HG03103 (cell line): Measurements from ENCODE around the gene SIL1.
A peak's percentile ranks its signal among the peaks of the same experiment; 100 is the strongest.

ENCODE experiments used
- ATAC-seq: cut with Tn5 transposase; IDR thresholded peaks from one replicate; pipeline ENCODE4 v1.9.1; 2021; ENCODE audit warnings: low read depth; ENCODE audit not compliant: unreplicated experiment

SIL1 gene

DNA sequence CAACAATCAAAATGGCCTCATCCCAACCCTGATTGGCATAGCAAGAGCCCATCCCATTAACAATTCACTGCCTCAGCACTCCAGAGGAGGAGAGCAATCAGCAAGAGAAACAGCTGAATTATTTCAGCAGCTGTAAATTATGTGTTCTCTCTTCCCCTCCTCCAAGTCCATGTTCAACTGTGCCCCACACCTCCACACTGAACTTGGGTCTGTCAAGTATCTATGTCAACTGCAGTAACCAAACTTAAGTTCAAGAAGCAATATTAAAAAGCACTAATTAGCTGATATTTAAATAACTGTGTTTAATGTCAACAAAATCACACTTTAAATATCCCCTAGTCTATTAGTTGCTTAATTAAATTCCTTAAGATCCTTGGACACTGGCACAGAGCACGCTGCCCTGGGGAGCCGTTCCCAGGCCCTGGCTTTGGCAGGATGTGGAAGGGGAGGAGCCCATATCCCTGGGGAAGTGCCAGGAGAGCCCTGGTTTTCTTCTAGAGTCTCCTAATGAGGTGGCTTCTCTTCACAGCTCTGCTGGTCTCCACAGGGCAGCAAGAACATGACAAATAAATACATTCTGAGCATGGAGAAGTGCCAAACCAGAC lies 50.6 kb downstream of the SIL1 start:
- no peak for ATAC-seq

DNA sequence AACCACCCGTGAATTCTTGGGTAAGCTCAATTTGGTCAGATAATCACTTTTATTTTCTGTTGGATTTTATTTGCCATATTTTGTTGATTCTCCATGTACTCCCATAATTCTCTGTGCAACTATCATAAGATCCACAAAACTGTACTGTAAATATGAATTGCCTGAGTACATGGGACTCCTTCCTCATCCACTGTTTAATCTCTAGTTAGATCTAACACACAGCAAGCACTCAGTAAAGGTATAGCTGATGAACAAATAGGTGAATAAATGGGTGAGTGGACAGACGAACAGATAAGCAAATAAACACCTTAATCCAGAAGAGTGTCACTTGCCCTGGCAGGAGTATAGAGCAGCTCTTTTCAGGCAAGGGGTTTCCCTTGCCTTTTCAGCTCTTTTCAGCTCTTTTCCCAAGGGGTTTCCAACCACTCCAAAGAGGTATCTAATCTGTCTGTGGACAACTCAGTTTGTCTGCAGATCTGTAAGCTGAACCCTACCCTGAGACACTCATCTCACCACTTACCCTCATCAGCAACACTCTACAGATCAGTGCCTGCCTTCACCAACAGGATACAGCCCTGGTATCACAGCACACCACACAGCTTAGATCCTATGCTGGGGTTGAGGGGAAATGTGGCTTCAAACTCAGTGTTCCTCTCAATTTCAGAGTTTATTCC lies 51.2 kb downstream of the SIL1 start:
- peak; percentile 56 for ATAC-seq

DNA sequence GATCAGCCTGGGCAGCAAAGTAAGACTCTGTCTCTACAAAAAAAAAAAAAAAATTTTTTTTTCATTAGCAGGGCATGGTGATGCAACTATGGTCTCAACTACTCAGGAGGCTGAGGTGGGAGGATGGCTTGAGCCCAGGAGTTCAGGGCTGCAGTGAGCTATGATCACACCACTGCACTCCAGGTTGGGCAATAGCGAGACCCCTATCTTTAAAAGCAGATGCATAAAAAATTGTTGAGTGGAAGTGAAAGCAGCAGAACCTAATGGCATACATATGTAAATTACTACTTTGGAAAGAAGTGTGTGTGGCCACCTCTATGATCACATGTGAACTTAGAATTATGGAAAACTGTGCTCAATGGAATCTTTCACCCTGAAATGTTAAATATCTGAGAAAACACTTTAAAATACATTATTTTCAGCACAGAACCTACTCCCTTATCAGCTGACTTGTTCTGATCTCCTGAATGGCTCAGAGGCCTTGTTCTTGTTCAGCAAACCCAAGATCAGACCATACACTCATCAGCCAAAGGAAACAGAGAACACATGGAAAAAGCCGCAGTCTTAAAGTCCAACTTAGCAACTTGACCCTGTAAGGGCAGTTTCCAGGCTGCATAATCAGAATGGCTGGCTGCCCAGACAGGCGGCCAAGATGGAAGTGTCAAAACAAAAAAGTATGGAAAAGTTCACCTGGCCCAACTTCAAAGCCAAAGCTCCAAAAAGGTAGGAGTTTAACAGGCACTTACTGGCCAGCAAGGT lies 56.5 kb downstream of the SIL1 start:
- no peak for ATAC-seq

DNA sequence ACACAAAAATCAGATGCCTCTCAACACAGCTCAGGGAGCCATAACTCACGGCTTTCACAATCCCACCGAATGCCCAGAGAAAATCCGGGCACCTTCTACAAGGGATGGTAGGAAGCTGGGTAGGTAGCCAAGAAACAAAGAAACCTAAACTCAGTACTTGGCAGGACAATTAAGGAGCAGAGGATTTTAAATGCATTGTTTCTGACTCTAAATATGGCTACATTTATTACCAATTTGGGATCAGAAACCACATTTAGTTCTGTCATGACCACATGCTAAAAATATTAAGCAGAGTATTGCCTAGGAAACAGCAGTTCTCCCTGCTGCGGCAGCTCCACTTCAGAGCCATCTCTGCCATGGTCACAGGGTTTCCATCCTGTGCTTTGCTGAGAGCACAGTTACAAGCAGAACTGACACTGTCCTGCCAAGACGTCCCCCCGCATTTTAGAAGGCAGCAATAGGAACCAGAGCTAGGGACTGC lies 57.5 kb downstream of the SIL1 start:
- no peak for ATAC-seq

DNA sequence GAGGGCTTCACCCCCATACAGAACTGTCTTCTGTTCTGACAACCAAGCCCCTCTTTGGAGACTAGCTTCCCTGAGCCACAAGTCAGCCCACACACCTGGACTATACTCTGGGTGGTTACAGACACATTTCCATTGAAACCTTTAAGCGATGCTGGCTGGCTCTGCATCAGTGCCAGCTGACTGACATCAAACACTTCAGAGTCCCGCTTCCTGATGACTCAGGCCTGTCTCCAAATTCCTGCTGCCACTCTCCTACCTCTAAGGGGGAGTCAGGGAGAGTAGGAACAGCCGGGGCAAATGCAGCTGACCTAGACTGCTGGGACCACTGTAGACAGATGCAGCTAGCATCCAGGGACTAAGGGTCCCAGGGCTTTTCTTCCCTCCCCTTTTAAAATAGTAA lies 59.4 kb downstream of the SIL1 start:
- ATAC-seq = no peak

DNA sequence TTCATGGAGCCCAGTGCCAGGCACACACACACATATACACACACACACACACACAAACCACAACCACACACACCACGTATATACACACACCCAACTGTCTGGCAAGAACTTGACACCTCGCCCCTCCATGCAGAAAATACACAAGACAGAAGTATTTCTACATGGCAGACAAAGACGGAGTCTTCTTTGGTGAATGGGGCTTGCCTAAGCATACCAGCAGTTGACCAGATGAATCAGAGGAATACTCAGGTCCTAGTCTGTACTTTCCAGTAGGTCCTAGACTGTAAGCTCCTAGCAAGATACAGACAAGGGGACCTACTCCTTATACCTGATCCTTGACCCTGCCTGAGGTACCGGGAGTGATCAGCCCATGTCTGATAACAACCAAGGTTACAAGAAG lies 60.1 kb downstream of the SIL1 start:
- ATAC-seq = no peak

DNA sequence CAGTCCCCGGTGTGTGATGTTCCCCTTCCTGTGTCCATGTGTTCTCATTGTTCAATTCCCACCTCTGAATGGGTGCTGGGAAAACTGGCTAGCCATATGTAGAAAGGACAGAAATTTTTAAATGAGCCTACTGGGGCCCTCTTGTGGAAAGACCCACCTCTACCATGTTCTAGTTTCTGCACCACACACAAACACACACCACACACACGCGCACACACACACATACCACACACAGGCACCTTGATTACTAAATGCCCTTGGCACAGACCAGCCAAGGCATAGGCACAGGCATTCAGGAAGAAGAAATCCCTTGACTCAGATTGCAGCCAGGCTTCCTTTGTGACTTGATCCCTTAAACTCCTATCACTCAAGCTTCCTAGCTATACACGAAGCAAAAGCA lies 60.5 kb downstream of the SIL1 start:
- ATAC-seq = no peak

DNA sequence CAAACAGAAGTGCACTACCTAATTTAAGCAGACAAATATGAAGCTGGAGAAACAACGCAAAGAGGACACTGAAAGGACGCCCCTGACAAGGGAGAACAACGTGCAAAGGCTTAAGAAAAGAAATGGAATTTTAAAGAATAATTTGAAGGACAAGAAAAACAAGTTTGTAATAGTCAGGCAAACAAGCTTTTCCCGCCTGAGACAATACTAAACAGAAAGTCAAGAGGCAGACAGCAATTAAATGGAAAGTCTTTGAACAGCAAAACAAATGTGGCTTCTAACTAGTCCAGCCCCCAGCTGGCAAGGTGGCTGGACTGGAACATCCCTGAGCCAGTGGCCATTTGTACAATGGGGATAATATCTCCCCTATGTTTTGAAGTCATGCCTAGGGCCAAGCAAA lies 63.3 kb downstream of the SIL1 start:
- no peak for ATAC-seq

DNA sequence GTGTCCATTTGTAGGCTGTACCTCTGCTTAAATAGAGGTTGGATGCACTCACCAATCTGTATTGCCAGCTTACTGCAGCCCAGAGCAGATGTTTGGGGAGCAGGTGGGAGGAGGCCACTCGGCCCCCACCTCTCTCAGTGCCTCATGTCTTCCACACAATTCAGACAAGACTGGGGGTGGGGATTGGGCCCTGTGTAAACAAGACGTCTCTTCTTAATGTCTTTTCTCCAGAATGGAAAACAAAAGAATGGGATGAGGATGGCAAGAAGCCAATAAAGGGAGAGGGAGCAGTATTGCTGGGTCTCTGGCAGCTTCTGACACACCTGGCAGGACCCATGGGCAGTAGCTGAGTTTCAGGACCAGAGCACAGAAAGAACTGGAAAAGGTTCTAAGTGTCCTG lies 64.9 kb downstream of the SIL1 start:
- no peak for ATAC-seq

DNA sequence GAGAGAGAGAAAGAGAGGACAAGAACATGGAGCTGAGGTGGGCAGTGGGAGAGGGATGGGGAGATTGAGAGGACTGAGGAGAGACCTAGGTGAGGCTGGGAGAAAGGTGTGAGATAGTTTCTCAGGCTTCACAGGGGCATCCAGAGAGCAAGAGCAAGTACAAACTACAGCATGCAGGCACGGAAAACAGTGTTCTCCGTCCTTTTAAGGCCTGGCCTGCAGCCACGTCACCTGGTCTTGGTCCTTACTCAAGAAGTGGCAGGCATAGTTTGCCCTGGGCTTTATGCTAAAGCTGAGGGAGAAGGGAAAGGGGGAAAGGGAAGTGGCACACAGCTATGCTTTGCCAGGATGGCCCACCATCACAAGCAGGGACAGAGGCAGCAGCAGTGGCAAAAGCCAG lies 65.7 kb downstream of the SIL1 start:
- ATAC-seq = no peak

DNA sequence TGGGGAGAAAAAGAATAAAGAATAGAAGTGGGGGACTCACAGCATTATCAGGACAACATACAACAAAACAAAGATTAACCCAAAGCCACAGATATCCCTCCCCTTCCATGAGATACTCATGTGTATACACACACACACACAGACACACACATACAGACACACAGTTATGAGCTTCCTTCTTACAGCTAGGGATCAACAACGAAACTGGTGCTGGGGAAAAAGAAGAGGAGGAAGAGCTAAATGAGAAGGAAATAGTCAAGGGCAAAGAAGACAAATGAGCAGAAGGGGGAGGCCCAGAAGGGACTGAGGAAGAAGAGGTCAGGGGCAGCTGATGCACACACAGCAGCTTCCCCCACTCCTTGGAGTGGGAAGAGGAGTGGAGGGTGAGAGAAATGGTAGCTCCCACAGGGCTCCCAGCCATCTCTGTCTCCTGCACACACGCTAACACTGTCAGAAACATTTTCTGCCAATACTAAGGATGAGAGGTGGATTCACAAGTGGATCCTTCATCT lies 66.2 kb downstream of the SIL1 start:
- ATAC-seq = no peak

DNA sequence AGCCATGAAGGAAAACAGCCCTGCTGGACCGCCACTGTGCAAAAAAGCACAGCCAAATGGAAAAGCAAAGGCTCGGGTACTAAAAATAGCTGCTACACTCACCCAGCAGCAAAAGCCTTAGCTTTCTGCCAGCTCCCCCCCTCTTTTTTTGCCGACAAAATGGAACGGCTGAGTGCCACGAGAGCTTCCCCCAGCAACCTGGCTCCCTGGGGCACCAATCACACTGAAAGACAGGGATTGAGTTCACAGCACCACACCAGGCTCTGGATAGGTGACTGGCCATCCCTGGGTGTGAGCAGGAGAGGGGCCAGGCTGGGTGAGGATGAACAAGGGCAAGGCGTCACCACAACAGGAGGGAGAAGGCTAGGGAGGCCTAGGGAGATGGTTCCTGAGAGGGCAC lies 66.7 kb downstream of the SIL1 start:
- no peak for ATAC-seq

DNA sequence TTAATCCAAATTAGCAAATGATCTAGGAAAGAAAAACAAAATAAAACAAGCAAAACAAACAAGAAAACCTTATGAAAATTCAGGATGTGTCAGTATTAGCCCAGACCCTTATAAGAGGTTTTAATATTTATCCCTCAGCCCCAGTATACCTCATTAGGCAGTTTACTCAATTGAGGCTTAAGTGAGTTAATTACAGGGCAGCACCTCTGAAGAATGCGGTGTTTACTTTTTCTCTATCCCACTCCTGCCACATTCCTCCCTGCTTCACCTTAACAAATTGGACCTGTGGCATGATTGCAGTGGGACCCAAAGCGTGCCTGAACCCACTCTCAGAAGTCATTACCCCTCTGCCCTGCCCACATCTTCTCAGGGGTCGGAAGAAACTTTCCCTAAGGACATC lies 67.1 kb downstream of the SIL1 start:
- ATAC-seq = no peak

DNA sequence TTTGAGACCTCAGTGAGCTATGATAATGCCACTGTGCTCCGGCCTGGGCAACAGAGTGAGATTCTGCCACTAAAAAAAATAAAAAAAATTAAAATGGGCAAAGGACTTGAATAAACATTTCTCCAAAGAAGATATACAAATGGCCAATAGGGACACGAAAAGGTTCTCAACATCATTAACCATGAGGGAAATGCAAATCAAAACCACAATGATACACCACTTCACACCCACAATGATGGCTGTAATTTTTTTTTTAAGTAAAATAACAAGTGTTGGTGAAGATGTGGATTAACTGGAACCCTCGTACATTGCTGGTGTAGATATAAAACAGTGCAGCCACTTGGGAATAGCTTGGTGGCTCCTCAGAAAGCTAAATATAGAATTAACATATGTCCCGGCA lies 68.0 kb downstream of the SIL1 start:
- no peak for ATAC-seq

DNA sequence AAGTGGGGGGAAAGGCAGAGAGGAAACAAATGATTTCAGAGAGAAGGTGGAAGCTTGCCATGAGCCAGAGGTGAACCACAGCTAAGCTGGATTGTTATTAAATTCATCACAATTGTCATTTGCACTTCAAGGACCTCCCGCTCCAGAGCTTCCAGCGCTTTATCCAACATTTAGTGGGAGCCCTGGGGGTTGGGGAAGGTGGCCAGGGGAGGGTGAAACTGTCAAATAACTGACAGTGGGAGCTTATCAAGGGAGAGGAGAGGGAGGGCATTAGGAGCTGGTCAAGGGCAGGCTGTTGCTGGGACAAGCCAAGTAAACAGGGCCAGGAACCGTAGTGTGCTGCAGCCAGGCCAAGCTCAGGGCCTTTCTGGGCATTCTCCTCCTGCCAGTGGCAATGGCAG lies 71.5 kb downstream of the SIL1 start:
- ATAC-seq = no peak

DNA sequence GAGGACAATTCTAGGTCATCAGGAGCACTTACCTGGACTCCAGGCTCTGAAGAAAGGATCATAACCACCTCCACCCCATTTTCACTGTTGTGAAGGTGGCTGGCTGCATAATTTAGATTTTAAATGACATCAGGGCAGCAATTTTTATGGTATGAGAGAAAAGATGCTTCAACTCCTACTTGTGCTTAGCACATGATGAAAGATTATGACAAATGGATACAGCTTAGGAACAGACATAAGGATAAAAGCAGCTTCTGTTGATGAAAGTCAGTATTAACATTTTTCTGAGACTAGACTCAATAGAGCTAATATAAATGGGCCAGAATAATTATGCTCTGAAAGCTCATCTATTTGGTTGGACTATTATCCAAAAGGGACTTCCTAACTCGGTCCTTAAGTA lies 72.2 kb downstream of the SIL1 start:
- no peak for ATAC-seq

DNA sequence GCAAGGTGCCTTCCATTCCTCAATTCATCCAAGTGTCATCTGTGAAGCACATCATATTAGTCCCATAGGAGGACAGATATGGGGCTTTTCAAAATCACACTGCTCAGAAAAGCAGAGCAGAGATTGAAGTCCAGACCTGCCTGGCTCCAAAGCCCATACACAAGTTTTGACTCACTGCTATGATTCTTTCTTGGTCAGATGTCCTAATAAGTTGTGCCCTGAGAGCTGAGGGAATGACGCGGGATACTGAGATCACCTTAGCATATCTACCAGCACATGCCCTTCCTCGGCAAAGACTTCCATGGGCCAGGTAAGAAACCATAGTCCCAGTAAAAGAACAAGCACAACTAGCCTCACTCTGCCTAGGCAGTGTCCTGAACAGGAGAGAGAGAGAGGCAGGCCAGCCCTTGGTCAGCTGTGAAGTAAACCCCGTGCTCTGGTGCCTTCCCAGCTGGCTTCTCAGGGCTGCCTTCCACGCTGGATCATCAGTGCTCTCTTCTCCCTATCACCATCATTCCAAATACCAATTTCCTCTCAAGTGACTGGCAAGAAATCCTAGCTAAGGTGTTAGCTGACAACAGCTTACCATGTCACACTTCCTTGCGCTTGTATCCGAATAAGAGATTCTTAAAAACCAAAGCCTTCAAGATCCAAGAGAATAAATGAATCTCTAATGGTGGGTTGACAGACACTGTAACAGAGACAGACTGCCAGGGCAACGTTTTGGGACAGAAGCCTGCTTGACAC lies 73.2 kb downstream of the SIL1 start:
- no peak for ATAC-seq

DNA sequence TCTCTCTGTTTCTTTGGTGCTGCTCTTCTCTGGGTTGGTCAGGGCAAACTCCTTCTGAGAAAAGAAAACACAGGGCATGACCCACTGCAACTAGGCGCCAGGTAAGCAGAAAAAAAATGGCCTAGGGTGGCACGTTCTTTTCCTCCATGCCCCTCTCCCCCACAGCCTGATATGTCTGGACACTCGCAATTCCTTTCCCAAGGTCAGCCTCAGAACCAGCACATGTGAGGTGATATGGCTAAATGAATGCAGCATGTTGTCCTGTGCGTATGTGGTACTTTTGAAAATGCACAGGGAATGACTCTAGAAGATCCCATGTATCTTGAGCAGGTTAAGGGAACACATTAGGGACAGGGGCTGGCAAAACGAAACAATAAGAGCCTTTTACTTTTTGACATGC lies 77.0 kb downstream of the SIL1 start:
- ATAC-seq = no peak

DNA sequence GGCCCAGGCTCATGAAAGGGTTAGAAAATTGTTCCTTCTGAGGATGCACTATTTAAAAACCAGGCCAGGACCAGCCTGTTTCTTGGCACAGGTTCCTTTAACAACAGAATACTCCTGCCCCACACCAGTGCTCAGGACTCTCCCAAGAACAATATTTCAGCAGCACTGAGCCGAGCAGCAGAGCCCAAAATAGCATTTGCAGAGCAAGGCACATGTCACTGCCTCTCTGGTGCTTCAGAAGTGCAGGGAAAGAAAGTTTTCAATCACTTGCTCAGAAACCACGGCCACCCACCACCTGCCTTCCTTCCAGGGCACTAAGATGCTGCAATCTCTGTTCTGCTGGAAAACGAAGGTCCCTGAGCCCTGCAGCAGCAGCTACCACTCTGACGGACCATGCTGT lies 77.6 kb downstream of the SIL1 start:
- ATAC-seq = no peak

DNA sequence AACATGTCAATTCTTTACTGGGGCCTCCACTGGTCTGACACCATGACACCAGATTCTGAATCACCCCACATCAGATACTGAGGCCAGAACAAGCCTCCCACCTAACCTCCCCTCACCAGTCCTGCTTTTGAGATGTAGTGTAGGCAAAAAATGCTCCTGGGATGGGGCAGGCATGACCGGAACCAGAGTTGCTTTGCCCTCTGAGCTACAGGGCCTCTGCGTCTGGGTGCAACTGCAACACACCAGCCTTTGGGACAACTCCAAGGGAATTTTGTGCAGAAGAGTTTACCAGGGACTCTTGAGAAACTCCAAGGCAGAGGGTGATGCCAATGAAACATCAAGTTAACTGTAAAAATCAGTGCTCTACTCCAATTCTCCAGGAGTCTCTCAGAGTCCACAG lies 79.4 kb downstream of the SIL1 start:
- no peak for ATAC-seq

DNA sequence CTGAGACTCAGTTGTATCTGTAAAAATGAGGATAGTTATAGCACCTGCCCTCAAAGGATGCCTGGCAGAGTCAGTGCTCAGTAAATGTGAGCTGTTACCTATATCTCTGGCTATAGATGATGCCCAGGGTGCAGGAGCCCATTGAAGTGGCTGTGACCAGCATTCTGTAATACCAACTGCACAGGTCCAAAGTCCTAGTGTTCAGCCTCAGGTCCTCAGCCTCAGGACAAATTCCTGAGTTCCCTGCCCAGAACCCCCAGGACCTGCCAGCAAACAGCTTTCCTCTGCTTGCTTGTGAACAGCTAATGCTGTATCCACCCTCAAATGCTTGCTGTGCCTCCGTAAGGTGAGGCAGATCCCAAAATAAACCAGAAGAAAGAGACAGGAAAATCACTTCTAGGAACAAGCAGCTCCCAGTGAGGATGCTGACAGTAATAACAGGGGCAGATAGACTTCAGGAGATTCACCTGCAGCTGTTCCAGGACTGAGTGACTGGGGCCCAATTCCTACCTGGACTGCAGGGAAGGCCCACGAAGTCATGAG lies 80.8 kb downstream of the SIL1 start:
- no peak for ATAC-seq
